Stimulated activated CD4-positive, alpha-beta T cell treated with anti-CD3 and anti-CD28 coated beads, Interleukin-2, amount 100 ng/mL, for 48 hours (primary cell): ENCODE results near the gene CD46.
"Not testable (repeated sequence)": the region's sequence is repeated elsewhere in the genome, so short reads cannot be mapped to it uniquely, and the experiment has no call there.

ENCODE experiments used
- DNase-seq, 2 donors: peaks; one replicate each; pipeline ENCODE4 v3.0.0-alpha.2; 2020

Gene CD46

DNA sequence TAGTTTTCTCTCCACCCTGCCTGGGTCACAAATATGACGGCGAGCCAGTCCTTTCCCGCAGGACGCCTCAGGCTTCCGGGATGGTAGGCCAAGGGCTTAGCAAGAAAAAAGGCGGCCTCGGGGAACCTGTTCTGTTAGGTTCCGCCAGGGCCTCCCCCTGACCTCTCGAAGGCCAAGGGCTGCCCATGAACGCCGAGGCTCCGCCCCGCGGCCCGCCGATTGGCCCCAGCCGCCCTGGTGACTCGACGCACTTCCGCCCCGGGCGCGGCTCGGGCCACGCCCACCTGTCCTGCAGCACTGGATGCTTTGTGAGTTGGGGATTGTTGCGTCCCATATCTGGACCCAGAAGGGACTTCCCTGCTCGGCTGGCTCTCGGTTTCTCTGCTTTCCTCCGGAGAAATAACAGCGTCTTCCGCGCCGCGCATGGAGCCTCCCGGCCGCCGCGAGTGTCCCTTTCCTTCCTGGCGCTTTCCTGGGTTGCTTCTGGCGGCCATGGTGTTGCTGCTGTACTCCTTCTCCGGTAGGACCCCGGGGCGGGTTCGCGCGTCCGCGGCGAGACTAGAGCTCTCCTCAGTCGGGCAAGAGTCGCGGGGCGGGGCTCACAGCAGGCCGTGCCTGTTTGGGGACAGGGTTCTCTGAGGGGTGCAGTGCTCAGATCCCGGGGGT is at the start of gene CD46:
Gene CD46 (plus strand): TSS at position 265 of the 666 bp plus-strand sequence. CDS start 159 bp downstream, at position 424.
- DNase-seq = peak; percentile 89 to 90

DNA sequence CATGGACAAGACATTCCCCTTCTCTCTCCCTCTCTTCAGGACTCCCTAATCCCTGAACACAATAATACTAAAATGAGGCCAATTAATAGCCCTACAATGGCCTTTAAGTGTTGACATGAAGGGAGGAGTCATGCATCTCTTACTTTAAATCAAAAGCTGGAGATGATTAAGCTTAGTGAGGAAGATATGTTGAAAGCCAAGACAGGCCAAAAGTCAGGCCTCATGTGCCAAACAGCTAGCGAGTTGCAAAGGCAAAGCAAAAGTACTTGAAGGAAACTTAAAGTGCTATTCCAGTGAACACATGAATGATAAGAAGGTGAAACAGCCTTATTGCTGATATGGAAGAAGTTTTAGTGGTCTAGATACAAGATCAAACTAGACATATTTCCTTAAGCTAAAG is 49.5 kb upstream of the CD46 start:
- no peak for DNase-seq

DNA sequence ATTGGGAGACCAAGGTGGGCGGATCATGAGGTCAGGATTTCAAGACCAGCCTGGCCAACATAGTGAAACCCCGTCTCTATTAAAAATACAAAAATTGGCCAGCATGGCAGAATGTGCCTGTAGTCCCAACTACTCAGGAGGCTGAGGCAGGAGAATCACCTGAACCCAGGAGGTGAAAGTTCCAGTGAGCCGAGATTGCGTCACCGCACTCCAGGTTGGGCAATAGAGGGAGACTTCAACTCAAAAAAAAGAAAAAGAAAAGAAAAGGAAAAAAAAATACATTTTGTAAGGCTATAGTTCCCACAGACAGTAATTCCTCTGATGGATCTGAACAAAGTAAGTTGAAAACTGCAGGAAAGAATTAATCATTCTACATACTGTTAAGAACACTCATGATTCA is 48.1 kb upstream of the CD46 start:
- no peak for DNase-seq

DNA sequence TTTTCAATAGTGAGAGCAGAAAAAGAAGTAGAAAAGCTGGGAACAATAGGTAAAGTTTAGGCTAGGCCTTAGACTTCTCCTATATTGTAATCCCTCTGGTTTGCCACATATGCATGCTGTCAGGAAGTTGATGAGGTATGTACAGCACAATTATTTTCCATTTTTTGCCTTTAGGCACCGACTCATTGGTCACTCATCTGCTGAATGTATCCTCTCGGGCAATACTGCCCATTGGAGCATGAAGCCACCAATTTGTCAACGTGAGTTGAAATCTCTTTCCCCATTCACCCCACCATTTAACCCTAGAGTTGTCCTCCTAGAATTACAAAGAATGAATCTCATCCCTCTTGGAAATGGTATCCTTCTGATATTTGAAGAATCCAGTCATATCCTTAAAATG is 43.9 kb upstream of the CD46 start:
- DNase-seq = not testable (repeated sequence)

DNA sequence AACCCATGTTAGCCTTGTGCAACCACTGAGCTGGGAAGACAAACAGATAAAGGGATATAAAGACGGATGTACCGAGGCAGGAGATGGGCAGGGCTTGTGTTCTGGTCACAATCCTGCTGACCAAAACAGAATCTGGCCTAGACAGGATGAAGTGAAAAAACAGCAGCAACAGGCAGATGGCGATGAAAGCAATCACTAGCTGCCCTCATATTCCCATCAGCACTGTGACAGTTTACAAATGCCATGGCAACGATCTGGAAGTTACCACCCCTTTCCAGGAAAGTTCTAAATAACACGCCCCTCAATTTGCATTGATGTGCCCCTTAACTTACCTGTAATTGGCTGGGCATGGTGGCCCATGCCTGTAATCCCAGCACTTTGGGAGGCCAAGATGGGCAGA is 40.6 kb upstream of the CD46 start:
- DNase-seq = no peak

DNA sequence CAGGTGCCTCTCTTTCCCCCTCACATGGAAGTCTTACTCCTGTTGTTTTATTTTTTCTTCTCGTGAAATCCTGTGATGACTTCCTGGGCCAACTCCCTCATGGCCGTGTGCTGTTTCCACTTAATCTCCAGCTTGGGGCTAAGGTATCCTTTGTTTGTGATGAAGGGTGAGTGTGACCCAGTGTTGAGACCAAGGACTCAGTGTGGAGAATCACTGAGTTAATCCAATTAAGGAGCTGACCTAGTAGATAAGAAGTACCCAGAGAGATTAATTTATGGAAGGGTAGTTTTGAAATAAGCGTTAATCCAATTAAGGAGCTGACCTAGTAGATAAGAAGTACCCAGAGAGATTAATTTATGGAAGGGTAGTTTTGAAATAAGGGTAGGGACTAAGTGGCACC is 39.2 kb upstream of the CD46 start:
- not testable (repeated sequence) for DNase-seq

DNA sequence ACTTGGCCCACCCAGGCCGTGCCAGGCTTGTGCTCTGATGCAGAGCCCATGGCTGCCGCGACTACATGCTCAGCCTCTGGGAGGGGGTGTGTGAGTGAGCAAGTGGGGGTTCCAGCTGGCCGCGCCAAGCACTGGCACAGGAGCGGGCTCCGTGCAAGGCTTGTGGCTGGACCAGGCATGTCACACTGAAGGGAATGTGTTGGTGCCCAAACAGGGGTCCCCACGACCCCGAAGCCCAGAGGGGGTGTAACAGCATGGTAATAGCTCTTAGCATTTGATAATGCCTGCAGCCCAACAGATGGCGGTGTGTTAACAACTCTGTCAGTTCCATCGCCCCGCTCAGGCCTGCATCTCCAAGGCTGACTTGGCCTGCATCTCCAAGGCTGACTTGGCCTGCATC is 38.3 kb upstream of the CD46 start:
- no peak for DNase-seq

DNA sequence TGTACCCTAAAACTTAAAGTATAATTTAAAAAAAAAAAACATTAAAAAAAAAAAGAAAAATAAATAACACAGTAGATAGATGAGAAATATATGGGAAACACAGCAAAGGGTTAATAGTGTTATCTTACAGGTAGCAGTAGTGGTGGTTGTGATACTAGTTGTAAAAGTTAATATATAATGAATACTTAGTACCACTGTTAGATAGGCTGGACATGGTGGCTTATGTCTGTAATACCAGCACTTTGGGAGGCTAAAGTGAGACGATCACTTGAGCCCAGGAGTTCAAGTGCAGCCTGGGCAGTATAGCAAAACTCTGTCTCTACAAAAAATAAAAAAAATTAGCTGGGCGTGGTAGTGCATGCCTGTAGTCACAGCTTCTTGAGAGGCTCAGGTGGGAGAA is 32.6 kb upstream of the CD46 start:
- no peak for DNase-seq

DNA sequence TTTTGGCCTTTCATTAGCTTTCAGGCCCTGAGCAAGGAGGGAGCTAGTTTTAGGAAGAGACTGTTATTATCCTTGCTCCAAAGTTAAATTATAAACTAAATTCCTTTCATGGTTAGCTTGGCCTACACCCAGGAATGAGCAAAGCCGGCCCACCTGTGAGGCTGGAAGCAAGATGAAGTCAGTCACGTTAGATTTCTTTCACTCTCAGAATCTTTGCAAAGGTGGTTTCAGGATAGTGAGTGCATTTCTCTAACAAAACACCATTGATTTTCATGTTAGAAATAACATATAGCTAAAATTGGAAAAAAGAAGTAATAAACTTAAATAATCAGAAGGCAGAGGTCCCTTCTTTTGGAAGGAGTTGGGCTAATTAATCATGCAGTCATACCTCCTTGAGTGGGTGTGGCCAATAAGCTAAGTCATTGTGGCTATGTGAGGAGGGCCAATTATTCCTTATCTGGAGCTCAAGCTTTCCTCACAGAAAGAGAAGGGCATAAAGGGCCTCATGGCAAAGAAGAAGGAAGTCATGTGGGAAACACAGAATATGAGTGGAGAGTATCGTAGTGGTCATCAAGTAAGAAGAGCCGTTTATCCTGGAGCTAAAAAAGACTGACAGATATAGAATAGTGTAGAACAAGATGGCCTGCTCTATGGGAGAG is 23.5 kb upstream of the CD46 start:
- not testable (repeated sequence) for DNase-seq

DNA sequence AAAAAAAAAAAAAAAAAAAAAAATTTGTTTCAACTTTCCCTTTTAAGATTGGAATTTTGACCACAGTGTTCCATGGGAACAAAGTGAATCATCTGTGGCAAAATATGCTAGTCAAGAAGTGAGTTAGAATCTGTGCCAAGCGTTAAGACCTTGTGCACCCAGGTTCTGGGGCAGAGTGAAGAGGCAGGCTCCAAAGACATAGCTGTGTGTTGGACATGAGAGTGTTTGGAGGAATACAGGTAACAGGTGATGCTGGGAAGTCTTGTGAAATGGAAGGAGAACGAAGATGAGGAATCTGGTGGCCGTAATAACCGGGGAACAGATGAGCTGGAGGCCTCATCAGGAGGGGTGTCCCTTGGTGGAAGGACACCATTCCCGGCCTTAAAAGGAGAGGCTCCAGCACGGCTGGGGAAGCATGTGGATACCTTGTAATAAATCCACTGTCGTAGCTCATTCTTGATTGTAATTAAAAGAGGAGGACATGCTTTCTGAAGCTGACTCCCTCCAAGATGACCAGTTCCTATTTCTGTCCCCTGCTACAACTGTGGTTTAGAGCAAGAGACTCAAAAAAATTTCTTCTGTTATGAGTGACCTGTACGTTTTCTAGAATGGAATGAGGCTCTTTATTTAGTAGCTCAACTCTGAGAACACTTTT is 14.2 kb upstream of the CD46 start:
- not testable (repeated sequence) for DNase-seq

DNA sequence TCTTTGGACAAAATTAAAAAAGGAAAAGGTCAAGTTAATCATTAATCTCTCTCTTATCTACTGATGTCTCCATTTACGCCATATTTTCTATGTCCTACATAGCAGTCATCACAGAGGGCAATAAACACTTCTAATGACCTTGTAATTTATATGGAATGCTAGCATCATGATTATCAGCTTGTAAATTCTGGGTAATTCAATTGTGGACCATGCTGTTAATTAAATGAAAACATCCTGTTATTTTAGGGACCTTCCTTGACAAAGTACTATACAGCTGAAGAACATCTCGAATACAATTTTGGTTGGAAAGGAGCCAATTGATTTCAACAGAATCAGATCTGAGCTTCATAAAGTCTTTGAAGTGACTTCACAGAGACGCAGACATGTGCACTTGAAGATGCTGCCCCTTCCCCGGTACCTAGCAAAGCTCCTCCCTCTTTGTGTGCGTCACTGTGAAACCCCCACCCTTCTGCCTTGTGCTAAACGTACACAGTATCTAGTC is 13.6 kb upstream of the CD46 start:
- DNase-seq = not testable (repeated sequence)

DNA sequence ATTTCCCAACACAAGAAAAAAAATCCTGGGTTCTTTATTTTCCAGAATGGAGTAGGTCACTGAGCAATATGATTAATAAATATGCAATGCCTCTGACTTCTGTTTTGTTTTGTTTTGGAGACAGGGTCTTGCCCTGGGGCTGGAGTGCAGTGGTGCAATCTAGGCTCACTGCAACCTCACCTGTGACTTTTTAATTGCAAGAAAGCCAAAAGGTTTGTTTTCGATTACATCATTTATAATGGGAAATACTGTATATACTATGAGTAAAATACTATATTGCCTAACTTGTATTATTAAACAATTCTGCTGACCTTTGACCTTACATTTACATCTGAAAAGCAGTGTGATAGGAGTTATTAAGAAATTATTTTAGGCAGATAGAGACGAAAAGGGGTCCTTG is 11.6 kb upstream of the CD46 start:
- no peak for DNase-seq

DNA sequence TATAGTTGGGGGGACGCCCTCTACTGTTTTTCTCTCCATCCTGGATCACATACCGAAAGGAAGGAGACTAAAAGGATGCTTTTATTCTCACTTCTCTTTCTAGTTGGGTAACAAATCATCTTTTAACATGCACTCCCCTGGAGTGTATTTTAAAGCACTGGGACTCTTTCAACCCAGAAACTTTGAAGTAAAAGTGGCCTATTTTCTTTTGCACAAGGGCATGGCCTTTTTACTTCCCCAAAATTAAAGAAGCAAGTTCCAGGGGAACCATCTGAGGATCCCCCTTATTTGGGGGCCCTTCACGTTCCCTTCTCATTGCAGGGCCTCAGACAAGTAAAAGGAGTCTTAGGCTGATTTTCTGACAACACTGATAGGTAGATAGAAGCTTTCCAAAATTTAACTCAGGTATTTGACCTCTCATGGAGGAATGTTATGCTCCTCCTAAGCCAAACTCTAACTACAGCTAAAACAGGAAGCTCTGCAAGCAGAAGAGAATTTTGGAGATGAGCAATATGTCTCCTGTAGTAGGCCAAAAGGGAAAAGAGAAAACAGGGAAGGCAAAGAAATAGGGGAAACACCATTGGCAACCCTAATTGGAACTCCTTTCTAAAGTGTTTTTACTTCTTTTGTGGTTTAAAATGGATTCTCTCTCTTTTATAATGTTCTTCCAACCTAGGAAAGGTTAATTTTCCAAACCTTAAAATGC is 8.9 kb upstream of the CD46 start:
- DNase-seq = no peak

DNA sequence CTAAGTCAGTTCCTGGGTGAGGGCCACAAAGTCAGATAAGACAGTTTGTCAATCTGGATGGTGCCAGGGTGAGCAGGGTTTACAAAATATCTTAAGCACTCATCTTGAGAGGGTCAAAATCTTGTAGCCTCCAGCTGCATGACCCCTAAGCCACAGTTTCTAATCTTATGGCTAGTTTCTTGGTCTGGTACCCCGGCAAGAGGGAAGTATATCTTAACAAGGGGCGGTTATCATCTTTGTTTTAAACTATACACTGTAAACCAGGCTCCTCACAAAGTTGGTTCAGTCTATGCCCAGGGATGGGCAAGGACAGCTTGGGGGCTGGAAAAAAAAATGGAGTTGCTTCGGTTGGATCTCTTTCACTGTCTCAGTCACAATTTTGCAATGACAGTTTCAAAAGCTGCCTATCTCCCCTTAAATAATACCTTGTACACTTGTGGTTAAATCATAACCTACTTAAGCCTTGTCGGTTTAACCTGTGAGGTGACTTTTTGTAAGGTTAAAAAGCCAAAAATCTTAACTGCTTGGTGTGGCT is 7.8 kb upstream of the CD46 start:
- no peak for DNase-seq

DNA sequence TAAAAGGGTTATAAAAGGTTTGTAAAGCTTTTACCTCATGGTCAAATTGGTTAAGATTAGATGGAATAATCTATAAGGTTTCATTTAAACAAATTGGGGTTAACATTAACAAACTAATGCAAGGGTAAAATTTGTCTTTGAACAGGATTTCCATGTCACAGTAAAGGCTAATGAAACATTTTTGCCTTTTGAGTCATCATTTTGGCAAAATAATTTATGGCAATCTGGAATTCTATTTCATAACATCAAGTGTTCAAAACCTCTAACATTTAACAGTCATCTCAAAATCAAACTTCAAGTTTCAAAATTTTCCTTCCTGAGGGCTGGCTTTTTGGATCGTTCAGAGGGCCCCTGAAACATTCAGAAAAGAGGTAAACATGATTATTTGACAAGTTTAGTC is 6.6 kb upstream of the CD46 start:
- DNase-seq = no peak

DNA sequence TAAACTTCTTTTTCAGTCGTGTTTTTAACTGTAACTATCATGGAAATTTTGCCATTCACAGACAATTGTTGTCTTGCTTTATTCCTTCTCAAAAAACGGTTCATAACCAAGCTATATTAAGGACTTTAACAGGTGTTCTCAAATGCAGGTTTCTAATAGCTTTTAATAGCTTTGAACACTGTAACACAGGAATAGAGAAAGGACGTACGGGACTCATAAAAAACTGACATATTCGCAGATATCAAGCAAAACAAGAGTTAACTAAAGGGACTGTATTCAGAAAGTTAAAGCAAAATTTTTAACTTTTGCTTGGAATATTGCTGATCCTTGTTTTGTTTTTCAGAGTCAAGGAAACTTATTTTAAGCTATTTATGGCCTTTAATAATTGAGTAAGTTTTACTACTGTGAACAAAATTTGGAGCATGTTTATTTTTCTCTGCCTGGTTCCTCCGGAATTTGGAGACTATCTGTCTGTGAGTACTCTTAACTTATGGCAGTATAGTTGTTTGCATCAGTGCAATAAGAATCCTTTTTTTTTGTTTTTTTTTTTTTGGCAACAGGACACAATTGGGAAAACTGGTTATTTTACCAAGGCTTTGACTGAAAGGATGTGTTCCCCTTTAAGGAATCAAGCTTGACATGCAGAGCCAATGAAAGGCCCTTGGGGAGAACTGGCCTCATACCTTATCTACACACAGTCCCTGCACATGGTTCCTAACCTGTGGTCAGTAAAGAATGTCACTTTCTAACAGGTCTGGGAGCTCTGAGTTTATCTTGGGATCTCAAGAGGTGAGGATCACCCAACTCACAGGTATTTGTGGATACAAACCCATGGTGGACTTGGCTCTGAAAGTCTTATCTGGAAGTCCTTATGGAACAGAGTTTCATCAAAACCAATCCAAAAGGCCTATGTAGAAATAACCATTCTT is 5.8 kb upstream of the CD46 start:
- no peak for DNase-seq

DNA sequence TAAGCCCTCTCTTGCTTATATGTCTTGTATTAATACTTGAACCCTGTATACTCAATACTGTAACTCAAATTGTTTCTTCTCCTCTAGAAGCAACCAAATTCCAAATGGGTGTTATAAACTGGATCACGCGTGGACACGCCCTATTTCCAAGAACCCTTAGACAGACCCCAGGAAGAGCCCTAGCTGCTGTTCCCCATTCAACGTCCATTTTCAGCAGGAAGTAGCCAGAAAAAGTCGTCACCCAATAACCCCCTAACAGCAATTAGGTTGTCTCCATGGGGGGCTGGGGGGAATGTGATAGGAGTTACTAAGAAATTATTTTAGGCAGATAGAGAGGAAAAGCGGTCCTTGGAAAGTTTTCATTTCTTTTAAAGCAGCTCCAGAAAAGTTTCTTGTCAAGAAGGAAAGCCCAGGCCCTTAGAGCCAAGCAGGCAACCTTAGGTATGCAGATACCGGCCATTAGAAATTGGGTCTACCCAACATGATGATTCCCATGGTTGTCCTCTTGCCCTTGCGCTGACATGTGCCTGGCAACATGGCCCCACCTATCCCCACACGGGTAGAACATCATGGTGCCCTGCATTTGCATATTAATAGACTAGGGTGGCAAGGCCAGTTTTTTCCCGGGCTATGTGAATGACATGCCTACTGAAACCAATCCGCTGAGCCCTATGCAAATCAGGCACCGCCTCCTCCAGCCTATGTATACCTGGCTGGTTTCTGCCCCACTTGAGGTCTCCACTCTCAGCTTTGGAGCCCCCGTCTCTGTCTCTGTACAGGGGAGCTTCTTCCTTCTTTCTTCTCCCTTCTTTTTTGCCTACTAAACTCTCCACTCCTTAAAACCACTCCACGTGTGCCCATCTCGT is 4.0 kb upstream of the CD46 start:
- no peak for DNase-seq

DNA sequence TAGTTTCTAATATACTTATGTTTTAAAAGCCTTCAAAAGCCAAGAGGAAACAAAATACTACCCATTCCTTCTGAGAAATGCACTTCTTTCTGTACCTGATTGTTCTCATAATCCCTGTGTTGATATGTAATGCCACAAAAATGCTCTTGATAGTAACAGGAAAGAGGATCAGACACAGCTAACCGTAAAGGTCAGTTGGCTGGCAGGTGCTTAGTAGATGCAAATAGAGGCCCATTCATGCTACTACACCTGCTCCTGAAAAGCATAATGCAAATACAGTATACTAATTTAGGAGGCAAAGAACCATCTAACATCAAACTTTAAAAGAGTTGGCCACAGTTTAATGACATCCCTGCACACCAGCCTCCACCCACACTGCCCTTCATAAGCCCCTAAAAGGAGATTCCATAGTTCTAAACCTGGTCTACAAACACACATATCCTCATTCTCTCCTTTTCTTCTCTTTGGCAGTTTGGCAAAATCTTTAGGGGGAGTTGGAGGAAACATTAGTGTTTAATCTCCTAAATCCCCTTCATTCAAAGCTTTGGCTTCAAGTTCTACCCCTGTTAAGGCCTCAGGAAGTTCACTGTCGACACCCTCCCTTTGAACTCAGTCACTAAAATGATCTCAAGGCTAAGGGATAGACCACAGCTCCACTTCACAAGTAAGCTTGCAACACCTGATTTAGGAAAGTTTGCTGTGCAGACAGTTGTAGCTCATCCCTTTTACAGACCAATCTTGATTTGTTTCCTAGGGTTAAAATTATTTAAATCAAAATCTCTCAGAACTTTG is 2.9 kb upstream of the CD46 start:
- no peak for DNase-seq

DNA sequence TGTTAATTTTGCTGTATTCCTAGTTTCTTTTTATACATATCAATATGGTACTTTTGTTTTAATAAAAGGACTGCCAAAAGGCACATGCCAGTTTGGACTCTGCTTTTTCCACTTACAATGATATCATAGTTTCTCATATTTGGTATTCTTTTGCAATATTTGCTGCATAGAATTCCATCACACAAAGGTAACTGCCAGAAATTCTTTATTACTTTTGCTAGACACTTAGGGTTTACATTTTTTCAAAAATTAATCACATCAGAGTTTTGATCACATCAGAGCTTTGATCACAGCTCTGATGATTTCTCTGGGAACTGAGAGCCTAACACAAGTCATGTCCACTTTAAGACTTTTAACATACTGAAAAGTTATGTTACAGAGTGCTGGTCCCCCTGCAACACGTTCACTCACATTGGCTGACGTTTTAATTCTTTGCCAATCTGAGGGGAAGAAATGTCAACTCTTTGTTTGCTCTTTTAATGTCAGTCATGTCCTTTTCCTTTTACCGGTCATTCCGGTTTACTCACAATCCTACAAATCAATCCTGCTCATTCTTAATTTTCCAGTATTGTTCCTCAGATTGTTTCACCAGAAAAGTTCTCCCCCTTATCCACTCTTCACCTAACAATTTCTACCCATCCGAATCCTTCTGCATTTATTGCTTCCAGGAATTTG is 1.1 kb upstream of the CD46 start:
- no peak for DNase-seq

DNA sequence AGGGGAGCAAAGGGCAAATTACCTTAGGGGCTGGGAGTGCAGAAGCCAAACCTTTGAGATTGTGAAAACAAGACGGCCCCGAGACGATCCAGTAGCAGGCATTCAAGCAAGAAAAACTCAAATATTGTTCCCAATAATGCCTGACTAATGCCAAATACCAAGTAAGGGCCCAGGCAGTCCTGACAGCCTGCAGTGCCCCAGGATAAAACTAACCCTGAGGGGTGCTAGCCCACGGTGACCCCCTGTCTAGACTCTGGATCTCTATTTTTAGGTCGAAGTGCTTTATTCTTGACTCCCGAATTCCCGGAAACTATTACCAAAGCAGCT is 428 bp upstream of the CD46 start:
- DNase-seq = not testable (repeated sequence)
